Neutrophil (primary cell): ENCODE results near the gene PTGDS.

Experiments
- H3K27ac ChIP-seq: fragments of 200-600 bp; sonication (generic); 2 replicates; pipeline ENCODE4 v1.5.1; 2016; ENCODE audit warnings: mild to moderate bottlenecking, moderate library complexity
- H3K27me3 ChIP-seq: fragments of 200-600 bp; sonication (generic); 2 replicates; pipeline ENCODE4 v1.6.0; 2016; ENCODE audit warnings: mild to moderate bottlenecking
- H3K36me3 ChIP-seq: fragments of 200-600 bp; sonication (generic); 2 replicates; pipeline ENCODE4 v1.5.1; 2017
- H3K4me1 ChIP-seq, 2 experiments: fragments of 200-600 bp in 1 of 2; sonication (generic) in 1 of 2; 1 replicate in 1 of 2; 2 replicates in 1 of 2; pipeline versions ENCODE4 v1.5.1 to v1.6.1; 2013 to 2016; ENCODE audit warnings: low read depth in 1 of 2, low read length in 1 of 2, mild to moderate bottlenecking in 1 of 2, moderate library complexity in 1 of 2; ENCODE audit not compliant: control insufficient read depth in 1 of 2, insufficient read depth in 1 of 2
- H3K4me3 ChIP-seq, 2 experiments: fragments of 200-600 bp in 1 of 2; sonication (generic) in 1 of 2; 1 replicate in 1 of 2; 2 replicates in 1 of 2; pipeline ENCODE4 v1.5.1; 2013 to 2016; ENCODE audit warnings: low read depth in 1 of 2, low read length in 1 of 2, mild to moderate bottlenecking in 1 of 2, moderate library complexity in 1 of 2
- H3K9me3 ChIP-seq: fragments of 200-600 bp; sonication (generic); 2 replicates; pipeline ENCODE4 v1.5.1; 2016
- CTCF ChIP-seq: fragments of 200-600 bp; sonication (generic); IDR thresholded peaks from 2 replicates; pipeline ENCODE4 v1.5.1; 2016; ENCODE audit warnings: antibody characterized with exemption

Gene PTGDS

DNA sequence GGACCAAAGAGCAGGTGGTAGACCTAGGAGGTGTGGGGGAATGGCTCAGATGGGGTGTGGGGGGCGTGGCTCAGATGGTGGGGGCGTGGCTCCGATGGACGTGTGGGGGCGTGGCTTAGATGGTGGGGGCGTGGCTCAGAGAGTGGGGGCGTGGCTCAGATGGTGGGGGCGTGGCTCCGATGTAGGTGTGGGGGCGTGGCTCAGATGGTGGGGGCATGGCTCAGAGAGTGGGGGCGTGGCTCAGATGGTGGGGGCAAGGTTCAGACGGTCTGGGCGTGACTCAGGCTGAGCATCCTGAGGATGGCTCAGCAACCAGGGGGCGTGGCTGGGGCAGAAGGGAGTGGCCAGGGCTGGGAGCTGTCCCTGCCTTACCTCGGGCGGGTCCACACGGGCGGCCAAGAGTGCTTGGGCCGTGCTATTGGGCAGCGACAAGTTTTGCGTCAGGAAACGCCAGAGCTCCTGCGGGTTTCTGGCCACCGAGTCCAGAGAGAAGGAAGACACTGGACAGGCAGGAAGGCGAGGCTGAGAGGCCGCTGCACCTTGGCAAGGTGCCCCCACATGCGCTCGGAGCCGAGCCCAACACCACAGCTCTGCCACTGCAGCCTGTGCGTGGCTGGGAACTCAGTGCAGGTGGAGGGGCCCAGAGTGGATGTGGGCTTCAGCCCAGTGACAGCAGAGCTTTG, 44.8 kb downstream of the PTGDS start:
- Histone ChIP-seq H3K4me1 (peaks cover under 1 to 4% of the 10 kb centered on the region in 2 experiments), H3K36me3 (peaks cover 56% of the 10 kb centered on the region), H3K4me3 (no peak overlapping the region), H3K27ac (no peak overlapping the region), H3K27me3 (peaks cover 5% of the 10 kb centered on the region), H3K9me3 (no peaks in the 10 kb centered on the region)
- TF ChIP-seq CTCF = no peak

GRCh38 chr9:137022662-137023008, 45.3 kb downstream of the PTGDS start:
- Histone ChIP-seq H3K4me3 (no peak overlapping the region), H3K4me1 (peaks cover 5 to 9% of the 10 kb centered on the region in 2 experiments), H3K36me3 (peaks cover 50% of the 10 kb centered on the region), H3K27ac (no peak overlapping the region), H3K27me3 (peaks cover 10% of the 10 kb centered on the region), H3K9me3 (no peaks in the 10 kb centered on the region)
- TF ChIP-seq CTCF = no peak

- H3K27ac ChIP-seq = no peak overlapping the region
- no peaks in the 10 kb centered on the region for H3K9me3 ChIP-seq
- peaks cover 10% of the 10 kb centered on the region for H3K27me3 ChIP-seq
- no peak for TF ChIP-seq CTCF
- peaks cover 6 to 10% of the 10 kb centered on the region in 2 experiments for H3K4me1 ChIP-seq
- H3K36me3 ChIP-seq = peaks cover 45% of the 10 kb centered on the region
- no peak overlapping the region for H3K4me3 ChIP-seq
Observed at GRCh38 chr9:137023157-137023556, 45.9 kb downstream of the PTGDS start.

DNA sequence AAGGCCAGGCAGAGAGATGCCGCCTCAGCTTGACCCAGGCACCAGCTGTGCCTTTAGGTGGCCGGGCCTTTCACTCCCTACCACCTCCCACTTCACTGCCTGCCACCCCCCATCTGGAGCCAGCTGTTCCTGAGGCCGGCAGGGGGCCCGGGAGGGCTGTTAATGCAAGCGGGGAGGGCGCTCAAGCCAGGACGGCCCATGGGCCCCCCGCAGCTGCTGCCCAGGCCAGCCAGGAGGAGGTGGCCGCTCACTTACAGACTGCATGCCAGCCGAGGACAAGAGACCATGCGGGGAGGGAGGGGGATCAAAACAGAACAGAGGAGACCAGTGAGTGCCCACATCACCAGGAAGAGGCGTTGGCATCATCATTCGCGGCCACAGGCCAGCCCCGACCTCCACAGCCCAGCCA, 46.3 kb downstream of the PTGDS start:
- Histone ChIP-seq H3K36me3 (peaks cover 45% of the 10 kb centered on the region), H3K27me3 (peaks cover 10% of the 10 kb centered on the region), H3K4me3 (no peak overlapping the region), H3K4me1 (peaks cover 9 to 13% of the 10 kb centered on the region in 2 experiments), H3K27ac (no peak overlapping the region), H3K9me3 (no peaks in the 10 kb centered on the region)
- TF ChIP-seq CTCF = no peak

- Histone ChIP-seq H3K4me1 (peaks cover 26 to 28% of the 10 kb centered on the region in 2 experiments), H3K27ac (no peak overlapping the region), H3K9me3 (no peaks in the 10 kb centered on the region), H3K4me3 (no peak overlapping the region), H3K36me3 (peaks cover 28% of the 10 kb centered on the region), H3K27me3 (peaks cover 10% of the 10 kb centered on the region)
- TF ChIP-seq CTCF = no peak
Observed at GRCh38 chr9:137025517-137025966, 48.2 kb downstream of the PTGDS start.
